ENCODE data around the gene FGF2.
"Not testable (repeated sequence)": the region's sequence is repeated elsewhere in the genome, so short reads cannot be mapped to it uniquely, and the experiment has no call there.

FGF2 gene

GRCh38 chr4:122861172-122861943 is 34.7 kb downstream of the FGF2 start:
- no peak for DNase-seq (ENCODE audit: low read depth)
- no peak overlapping the region for H3K4me3 ChIP-seq (ENCODE audit: low read length)
- TF ChIP-seq CTCF (conservative IDR thresholded peaks at IDR 0.05; ENCODE audit: low read depth, low read length), result no peak

DNA sequence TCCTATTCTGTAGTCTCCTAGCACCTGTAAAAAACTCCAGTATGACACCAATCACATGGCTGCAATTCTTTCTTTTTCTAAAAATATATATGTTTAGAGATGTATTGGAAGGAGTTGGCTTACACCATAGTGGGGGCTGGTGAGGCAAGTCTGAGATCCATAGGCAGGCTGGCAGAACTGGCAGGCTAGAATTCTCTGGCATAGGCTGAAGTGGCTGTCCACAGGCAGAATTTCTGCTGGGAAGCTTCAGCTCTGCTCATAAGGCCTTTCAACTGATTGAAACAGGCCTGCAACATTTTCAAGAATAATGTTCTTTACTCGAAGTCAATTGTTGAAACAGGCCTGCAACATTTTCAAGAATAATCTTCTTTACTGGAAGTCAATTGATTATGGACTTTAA is 37.0 kb downstream of the FGF2 start:
- TF ChIP-seq CTCF (conservative IDR thresholded peaks at IDR 0.05; ENCODE audit: low read depth, low read length), result no peak

GRCh38 chr4:122865425-122865824 is 38.8 kb downstream of the FGF2 start:
- TF ChIP-seq CTCF (conservative IDR thresholded peaks at IDR 0.05; ENCODE audit: low read depth, low read length), result no peak
- no peak overlapping the region for H3K4me3 ChIP-seq (ENCODE audit: low read length)
- DNase-seq (ENCODE audit: low read depth), result no peak

More for the DNA sequence above, 37.0 kb downstream of the FGF2 start:
- no peak for DNase-seq (ENCODE audit: low read depth)
- no peak overlapping the region for H3K4me3 ChIP-seq (ENCODE audit: low read length)

DNA sequence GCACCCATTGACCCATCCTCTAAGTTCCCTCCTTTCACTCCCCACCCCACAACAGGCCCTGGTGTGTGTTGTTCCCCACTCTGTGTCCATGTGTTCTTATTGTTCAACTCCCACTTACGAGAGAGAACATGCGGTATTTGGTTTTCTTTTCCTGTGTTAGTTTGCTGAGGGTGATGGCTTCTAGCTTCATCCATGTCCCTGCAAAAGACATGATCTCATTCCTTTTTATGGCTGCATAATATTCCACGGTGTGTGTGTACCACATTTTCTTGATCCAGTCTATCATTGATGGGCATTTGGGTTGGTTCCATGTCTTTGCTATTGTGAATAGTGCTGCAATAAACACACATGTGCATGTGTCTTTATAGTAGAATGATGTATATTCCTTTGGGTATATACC is 41.6 kb downstream of the FGF2 start:
- not testable (repeated sequence) for DNase-seq (ENCODE audit: low read depth); H3K4me3 ChIP-seq (ENCODE audit: low read length)

DNA sequence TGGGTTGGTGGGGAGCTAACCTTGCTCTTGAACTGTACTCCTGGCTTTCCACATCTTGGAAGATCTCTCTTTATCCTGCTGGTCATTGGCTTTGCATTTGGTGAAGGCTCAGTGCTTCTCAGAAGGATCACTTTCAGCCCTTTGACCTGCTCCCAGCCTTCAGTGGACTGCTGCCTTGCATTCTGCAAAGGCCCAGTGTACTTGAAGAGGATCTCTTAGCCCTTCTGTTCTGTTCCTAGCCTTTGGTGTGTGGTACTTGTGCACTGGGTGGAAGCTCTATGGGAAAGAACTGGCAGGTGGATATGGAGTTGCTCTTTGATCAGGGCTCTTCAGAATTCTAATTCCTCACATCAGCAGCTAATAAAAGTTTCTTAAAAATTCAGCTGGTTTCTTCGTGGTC is 46.5 kb downstream of the FGF2 start:
- no peak for TF ChIP-seq CTCF (conservative IDR thresholded peaks at IDR 0.05; ENCODE audit: low read depth, low read length)
- no peak overlapping the region for H3K4me3 ChIP-seq (ENCODE audit: low read length)
- DNase-seq (ENCODE audit: low read depth), result no peak

- no peak for TF ChIP-seq CTCF (conservative IDR thresholded peaks at IDR 0.05; ENCODE audit: low read depth, low read length)
- DNase-seq (ENCODE audit: low read depth), result peak; percentile 69
- no peak overlapping the region for H3K4me3 ChIP-seq (ENCODE audit: low read length)
These were observed 47.4 kb downstream of the FGF2 start for GRCh38 chr4:122873821-122874593.

GRCh38 chr4:122875949-122876348 is 49.3 kb downstream of the FGF2 start:
- TF ChIP-seq CTCF (conservative IDR thresholded peaks at IDR 0.05; ENCODE audit: low read depth, low read length), result no peak
- no peak for DNase-seq (ENCODE audit: low read depth)
- H3K4me3 ChIP-seq (ENCODE audit: low read length), result no peak overlapping the region
